Fibroblast of villous mesenchyme (primary cell): ENCODE data around the gene MMP10. TPM values are rescaled to one million over a fixed set of nuclear protein-coding genes. Genes with fewer than 3 reads are reported as not detected.

Experiments used
- DNase-seq: peaks from one replicate; pipeline ENCODE4 v3.0.0-alpha.2; 2010; ENCODE audit warnings: low read depth
- H3K4me3 ChIP-seq: 2 replicates; pipeline ENCODE4 v1.5.1; 2011; ENCODE audit warnings: low read depth, mild to moderate bottlenecking, low read length
- CTCF ChIP-seq: IDR thresholded peaks from 2 replicates; pipeline ENCODE4 v1.5.1; 2012; ENCODE audit warnings: low read depth, mild to moderate bottlenecking, low read length; ENCODE audit not compliant: insufficient read depth
- total RNA-seq: library from RNA; depleted of rRNA; stranded (reverse); fragments of >200 nt; gene quantifications from 2 replicates; pipeline ENCODE4 v1.2.3, GENCODE V29; 2012

Gene MMP10
- total RNA-seq, 1 donor, result 0.86 TPM

- no peak for DNase-seq
- H3K4me3 ChIP-seq, result no peak overlapping the region
- TF ChIP-seq CTCF, result no peak
Measured at GRCh38 chr11:102771351-102771750, 9.1 kb downstream of the MMP10 start.

- H3K4me3 ChIP-seq, result no peak overlapping the region
- no peak for DNase-seq
- no peak for TF ChIP-seq CTCF
Measured at GRCh38 chr11:102770191-102770590, 10.2 kb downstream of the MMP10 start.

GRCh38 chr11:102767800-102768199, 12.6 kb downstream of the MMP10 start:
- no peak for TF ChIP-seq CTCF
- H3K4me3 ChIP-seq, result no peak overlapping the region
- DNase-seq, result no peak

- no peak for DNase-seq
- no peak overlapping the region for H3K4me3 ChIP-seq
- TF ChIP-seq CTCF, result no peak
Measured at GRCh38 chr11:102763440-102763839, 17.0 kb downstream of the MMP10 start.

GRCh38 chr11:102762361-102762767, 18.1 kb downstream of the MMP10 start:
- H3K4me3 ChIP-seq, result no peak overlapping the region
- TF ChIP-seq CTCF, result no peak
- no peak for DNase-seq

- no peak overlapping the region for H3K4me3 ChIP-seq
- no peak for TF ChIP-seq CTCF
- peak; percentile 28 for DNase-seq
Measured at GRCh38 chr11:102761646-102762238, 18.7 kb downstream of the MMP10 start.
